Activated T-cell treated with anti-CD3 and anti-CD28 coated beads for 24 hours (primary cell): ENCODE measurements around the gene BATF2.
"Not testable (repeated sequence)": the region's sequence is repeated elsewhere in the genome, so short reads cannot be mapped to it uniquely, and the experiment has no call there.

Source experiments
- DNase-seq: peaks from one replicate; pipeline ENCODE4 v3.0.0-alpha.2; 2020; ENCODE audit warnings: low read depth

The BATF2 gene

GRCh38 chr11:65013130-65013887 is 16.5 kb upstream of the BATF2 start:
- DNase-seq: peak; percentile 89

GRCh38 chr11:65008873-65009272 is 12.1 kb upstream of the BATF2 start:
- DNase-seq: no peak

- no peak for DNase-seq
These were observed 11.2 kb upstream of the BATF2 start for GRCh38 chr11:65008016-65008415.

GRCh38 chr11:65003968-65004367 is 7.2 kb upstream of the BATF2 start:
- DNase-seq: not testable (repeated sequence)

GRCh38 chr11:65003282-65003681 is 6.5 kb upstream of the BATF2 start:
- DNase-seq: no peak

- DNase-seq: no peak
These were observed 5.9 kb upstream of the BATF2 start for GRCh38 chr11:65002706-65003105.

- DNase-seq: no peak
These were observed 2.7 kb upstream of the BATF2 start for GRCh38 chr11:64999478-64999877.

GRCh38 chr11:64998690-64999431 is 2.1 kb upstream of the BATF2 start:
- no peak for DNase-seq

- no peak for DNase-seq
These were observed 1.4 kb upstream of the BATF2 start for GRCh38 chr11:64998141-64998540.

GRCh38 chr11:64996327-64996709 is 453 bp downstream of the BATF2 start:
- no peak for DNase-seq

- DNase-seq: no peak
These were observed 2.5 kb downstream of the BATF2 start for GRCh38 chr11:64994318-64994717.

- DNase-seq: no peak
These were observed 6.4 kb downstream of the BATF2 start for GRCh38 chr11:64990222-64990923.

- no peak for DNase-seq
These were observed 7.4 kb downstream of the BATF2 start for GRCh38 chr11:64989416-64989815.

GRCh38 chr11:64987998-64988854 is 8.5 kb downstream of the BATF2 start:
- DNase-seq: no peak

- not testable (repeated sequence) for DNase-seq
These were observed 13.4 kb downstream of the BATF2 start for GRCh38 chr11:64983339-64983738.

GRCh38 chr11:64976651-64977050 is 20.1 kb downstream of the BATF2 start:
- DNase-seq: no peak

- no peak for DNase-seq
These were observed 22.6 kb downstream of the BATF2 start for GRCh38 chr11:64974124-64974523.

- peak; percentile 85 for DNase-seq
These were observed 25.1 kb downstream of the BATF2 start, which contains the start of gene MAJIN for GRCh38 chr11:64971421-64972233. Gene MAJIN (minus strand): TSS chr11:64972108. CDS start chr11:64959405, 12,703 bp downstream.

- peak; percentile 24 for DNase-seq
These were observed 26.0 kb downstream of the BATF2 start for GRCh38 chr11:64970731-64971151.

- DNase-seq: no peak
These were observed 27.6 kb downstream of the BATF2 start for GRCh38 chr11:64969209-64969608.

- no peak for DNase-seq
These were observed 29.4 kb downstream of the BATF2 start for GRCh38 chr11:64967375-64967774.
